Dedifferentiated amniotic fluid mesenchymal stem cell (primary cell): ENCODE results near the gene TSPEAR.

Source experiments
- DNase-seq: peaks from one replicate; pipeline ENCODE4 v3.0.0-alpha.2; 2016; ENCODE audit errors: extremely low spot score

Gene TSPEAR

GRCh38 chr21:44741921-44742320 is 30.5 kb upstream of the TSPEAR start:
- no peak for DNase-seq

- DNase-seq = no peak
Observed at GRCh38 chr21:44740742-44741141, 29.4 kb upstream of the TSPEAR start.

GRCh38 chr21:44739316-44739715 is 27.9 kb upstream of the TSPEAR start:
- no peak for DNase-seq

- no peak for DNase-seq
Observed at GRCh38 chr21:44738621-44739020, 27.2 kb upstream of the TSPEAR start.

- no peak for DNase-seq
Observed at GRCh38 chr21:44737706-44738354, 26.5 kb upstream of the TSPEAR start.

GRCh38 chr21:44736291-44737004 is 25.1 kb upstream of the TSPEAR start:
- no peak for DNase-seq

GRCh38 chr21:44735821-44736220 is 24.4 kb upstream of the TSPEAR start:
- no peak for DNase-seq

- no peak for DNase-seq
Observed at GRCh38 chr21:44734841-44735240, 23.5 kb upstream of the TSPEAR start.

- DNase-seq = no peak
Observed at GRCh38 chr21:44734026-44734745, 22.8 kb upstream of the TSPEAR start.

- DNase-seq = no peak
Observed at GRCh38 chr21:44732956-44733355, 21.6 kb upstream of the TSPEAR start.

- no peak for DNase-seq
Observed at GRCh38 chr21:44732263-44732662, 20.9 kb upstream of the TSPEAR start.

- no peak for DNase-seq
Observed at GRCh38 chr21:44730951-44731579, 19.7 kb upstream of the TSPEAR start.

- no peak for DNase-seq
Observed at GRCh38 chr21:44730028-44730395, 18.6 kb upstream of the TSPEAR start.

GRCh38 chr21:44729336-44730027 is 18.1 kb upstream of the TSPEAR start:
- no peak for DNase-seq

GRCh38 chr21:44728716-44729115 is 17.3 kb upstream of the TSPEAR start:
- no peak for DNase-seq

GRCh38 chr21:44727757-44728156 is 16.4 kb upstream of the TSPEAR start:
- no peak for DNase-seq

- DNase-seq = no peak
Observed at GRCh38 chr21:44727321-44727720, 15.9 kb upstream of the TSPEAR start.

GRCh38 chr21:44726826-44727225 is 15.5 kb upstream of the TSPEAR start:
- DNase-seq = no peak

GRCh38 chr21:44724926-44725325 is 13.6 kb upstream of the TSPEAR start:
- no peak for DNase-seq

- DNase-seq = no peak
Observed at GRCh38 chr21:44724196-44724595, 12.8 kb upstream of the TSPEAR start.

GRCh38 chr21:44723177-44724131 is 12.1 kb upstream of the TSPEAR start:
- DNase-seq = no peak
